HepG2 (cell line): ENCODE measurements around the gene PLXDC2. TPM values are rescaled to one million over a fixed set of nuclear protein-coding genes. Genes with fewer than 3 reads are reported as not detected.

ENCODE experiments used
- ATAC-seq: fragments of 200-7000 bp; cut with Tn5 transposase; 3 replicates; pipeline ENCODE4 v1.9.1; 2020; ENCODE audit warnings: mild to moderate bottlenecking, moderate library complexity
- BruUV-seq: library from RNA; stranded (reverse); fragments of 400-500 nt; replicated peaks from 2 replicates; lab custom pipeline; 2021; lab: Mats Ljungman, UMichigan
- CTCF ChIA-PET: fragments of 300-600 bp; formaldehyde crosslinking; extraction: SDS; loops from one replicate; lab custom pipeline; 2021; ENCODE audit warnings: low total read pairs, inconsistent platforms, low intra/inter-chr PET ratio; lab: Yijun Ruan, JAX
- POLR2A ChIA-PET: fragments of 350-600 bp; sonication (Branson Sonifier 250); formaldehyde crosslinking; loops from one replicate; lab custom pipeline; 2020; ENCODE audit warnings: antibody characterized with exemption, inconsistent platforms; lab: Yijun Ruan, JAX
- DNase-seq: peaks from one replicate; pipeline ENCODE4 v3.0.0-alpha.2; 2015; ENCODE audit warnings: low spot score
- FAIRE-seq: peaks from 3 replicates; lab custom pipeline; 2011; peaks lifted over from hg19 to GRCh38; lab: Jason Lieb, UNC
- H2AFZ ChIP-seq: one replicate; pipeline ENCODE4 v1.6.1; 2011; ENCODE audit warnings: low read length, inconsistent platforms
- H3K27ac ChIP-seq: fragments of 300-600 bp; 3 replicates; pipeline ENCODE4 v1.8.0; 2011; ENCODE audit warnings: mixed run types, mild to moderate bottlenecking, mixed read lengths, low read length, inconsistent platforms; ENCODE audit not compliant: insufficient read depth; ENCODE audit errors: extremely low read length
- H3K27me3 ChIP-seq, 2 experiments: fragments of 200-600 bp in 1 of 2; 2 replicates in 1 of 2; 3 replicates in 1 of 2; pipeline versions ENCODE4 v1.6.0 to v1.8.0; 2011; ENCODE audit warnings: low read length in 2 of 2, mild to moderate bottlenecking in 2 of 2, moderate library complexity in 2 of 2, inconsistent platforms in 1 of 2; ENCODE audit not compliant: insufficient read depth in 2 of 2, control insufficient read depth in 1 of 2
- H3K36me3 ChIP-seq, 2 experiments: fragments of 200-600 bp in 1 of 2; replicated peaks in 1 of 2; 2 replicates in 1 of 2; 3 replicates in 1 of 2; pipeline versions ENCODE4 v1.5.1 to v1.8.0; 2011; ENCODE audit warnings: low read length in 2 of 2, inconsistent platforms in 1 of 2; ENCODE audit not compliant: insufficient read depth in 2 of 2, control insufficient read depth in 1 of 2
- H3K4me1 ChIP-seq: 2 replicates; pipeline ENCODE4 v1.5.1; 2012; ENCODE audit warnings: low read length, inconsistent platforms; ENCODE audit not compliant: insufficient read depth
- H3K4me2 ChIP-seq: 2 replicates; pipeline ENCODE4 v1.6.0; 2011; ENCODE audit warnings: low read depth, low read length, inconsistent platforms
- H3K4me3 ChIP-seq, 3 experiments: fragments of 200-600 bp in 1 of 3; sonication (generic), shearing (Covaris generic) in 1 of 3; replicated peaks in 1 of 3; 2 replicates each; pipeline ENCODE4 v1.5.1; 2011 to 2016; ENCODE audit warnings: low read length in 3 of 3, inconsistent platforms in 2 of 3, low read depth in 2 of 3, mild to moderate bottlenecking in 2 of 3, control low read depth in 1 of 3, mixed read lengths in 1 of 3; ENCODE audit not compliant: insufficient read depth in 1 of 3
- H3K79me2 ChIP-seq: one replicate; pipeline ENCODE4 v1.6.1; 2011; ENCODE audit warnings: low read length, inconsistent platforms; ENCODE audit not compliant: insufficient read depth
- H3K9ac ChIP-seq: 2 replicates; pipeline ENCODE4 v1.6.0; 2011; ENCODE audit warnings: mild to moderate bottlenecking, low read depth, low read length, inconsistent platforms; ENCODE audit not compliant: insufficient read depth
- H3K9me3 ChIP-seq: 2 replicates; pipeline ENCODE4 v1.5.1; 2012; ENCODE audit warnings: mild to moderate bottlenecking, low read length
- H4K20me1 ChIP-seq: 2 replicates; pipeline ENCODE4 v1.6.0; 2011; ENCODE audit warnings: inconsistent platforms, mild to moderate bottlenecking, low read length, moderate library complexity; ENCODE audit not compliant: insufficient read depth
- RCOR2 ChIP-seq: IDR thresholded peaks from 2 replicates; pipeline ENCODE4 v1.6.1; 2016; ENCODE audit warnings: missing biosample characterization, missing genetic modification reagents
- WGBS: methylation state at CpG from one replicate; pipeline ENCODE4 v1.1.6; 2017; ENCODE audit warnings: low lambda C conversion rate; 5-methylcytosine and 5-hydroxymethylcytosine counted together
- in situ Hi-C: cut with HindIII; loops from 2 replicates; pipeline ENCODE4 v1.10.0; 2017; ENCODE audit warnings: low pct_unique_long_range_greater_than_20kb; ENCODE audit not compliant: extremely low pct_ligation_motif_present
- intact Hi-C: fragments of 100-400 bp; cut with micrococcal nuclease; formaldehyde crosslinking; loops from one replicate; pipeline ENCODE4 v1.10.0; 2022; ENCODE audit not compliant: unreplicated experiment
- polyA plus RNA-seq, 8 experiments: library from polyadenylated mRNA; depleted of rRNA in 3 of 8; stranded (reverse) in 7 of 8; unstranded in 1 of 8; fragments of >200 nt; fragmentation: Illumina TruSeq in 4 of 8; extraction: Trizol in 4 of 8; gene quantifications; 2 replicates each; pipeline versions ENCODE4 v1.2.1 to v1.2.3, GENCODE V29; 2011 to 2016; ENCODE audit warnings: low read depth in 4 of 8, missing spikeins in 1 of 8, mixed read lengths in 1 of 8; ENCODE audit not compliant: insufficient read depth in 1 of 8
- total RNA-seq, 5 experiments: library from RNA; depleted of rRNA; stranded (reverse); fragments of >200 nt; fragmentation: Illumina TruSeq; extraction: Trizol; gene quantifications; 2 replicates each; pipeline ENCODE4 v1.2.3, GENCODE V29; 2016; ENCODE audit warnings: low read depth in 1 of 5
- TF ChIP-seq, protein P1 (sequence below): IDR thresholded peaks from 2 replicates; pipeline ENCODE4 v1.6.1; 2016; ENCODE audit warnings: low read depth
- TF ChIP-seq, protein P2 (sequence below): sonication (generic); formaldehyde crosslinking; conservative IDR thresholded peaks from 2 replicates; pipeline ENCODE4 v1.8.0; 2022; ENCODE audit warnings: mild to moderate bottlenecking, moderate library complexity, missing genetic modification reagents
- TF ChIP-seq, protein P3 (sequence below), 2 experiments: sonication (generic) in 1 of 2; formaldehyde crosslinking in 1 of 2; IDR thresholded peaks; 2 replicates each; pipeline versions ENCODE4 v1.4.0 to v1.6.1; 2016 to 2020; ENCODE audit warnings: borderline replicate concordance in 1 of 2, low read depth in 1 of 2, mild to moderate bottlenecking in 1 of 2, missing genetic modification reagents in 1 of 2
- TF ChIP-seq, protein P4 (sequence below): sonication (generic); formaldehyde crosslinking; IDR thresholded peaks from 2 replicates; pipeline ENCODE4 v1.4.0; 2020; ENCODE audit warnings: missing genetic modification reagents, mild to moderate bottlenecking, borderline replicate concordance
- TF ChIP-seq, protein P5 (sequence below): IDR thresholded peaks from 2 replicates; pipeline ENCODE4 v1.4.0; 2020; ENCODE audit warnings: mild to moderate bottlenecking, missing genetic modification reagents

The PLXDC2 gene
- total and polyA plus RNA-seq, 2 of the 13 experiments (the other 11 are each of a cell fraction or from before 2014, with no cell fraction given) = 2.1 to 2.4 TPM

DNA sequence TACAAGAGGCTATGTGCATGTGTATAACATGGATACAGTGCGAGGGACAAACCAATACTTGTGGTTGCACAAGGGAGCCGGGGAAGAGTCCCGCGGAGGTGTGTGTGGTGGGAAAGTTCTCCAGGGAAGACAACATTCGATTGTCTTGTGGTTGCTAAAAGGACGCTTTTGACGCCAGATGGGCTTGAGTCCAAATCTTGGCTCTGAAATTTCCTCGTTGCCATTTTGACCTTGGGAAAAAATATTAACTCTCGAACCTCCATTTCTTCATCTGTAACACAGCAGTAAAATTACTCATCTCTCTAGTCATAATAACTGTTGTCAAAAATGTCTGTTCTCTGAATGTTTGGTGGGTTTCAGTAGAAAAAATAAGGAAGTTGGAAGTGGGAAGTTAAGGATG is 16.5 kb downstream of the PLXDC2 start:
- Histone ChIP-seq H4K20me1 (no peaks in the 10 kb centered on the region), H3K36me3 (no peaks in the 10 kb centered on the region), H3K79me2 (no peaks in the 10 kb centered on the region), H3K4me1 (no peaks in the 10 kb centered on the region), H3K4me2 (no peak overlapping the region), H2AFZ (no peak overlapping the region), H3K27me3 (no peaks in the 10 kb centered on the region), H3K9ac (no peak overlapping the region), H3K27ac (no peak overlapping the region), H3K4me3 (no peak overlapping the region), H3K9me3 (no peaks in the 10 kb centered on the region)
- ChIA-PET CTCF (no interaction called here), POLR2A (no interaction called here)
- WGBS = 50% methylated on average over 9 of the region's 9 CpGs
- ATAC-seq = no peak
- no peak for FAIRE-seq
- no peak for DNase-seq
- no TSS peak for BruUV-seq
- in situ Hi-C loops (no loop called here), intact Hi-C loops (no loop called here)
- TF ChIP-seq, protein P1, sequence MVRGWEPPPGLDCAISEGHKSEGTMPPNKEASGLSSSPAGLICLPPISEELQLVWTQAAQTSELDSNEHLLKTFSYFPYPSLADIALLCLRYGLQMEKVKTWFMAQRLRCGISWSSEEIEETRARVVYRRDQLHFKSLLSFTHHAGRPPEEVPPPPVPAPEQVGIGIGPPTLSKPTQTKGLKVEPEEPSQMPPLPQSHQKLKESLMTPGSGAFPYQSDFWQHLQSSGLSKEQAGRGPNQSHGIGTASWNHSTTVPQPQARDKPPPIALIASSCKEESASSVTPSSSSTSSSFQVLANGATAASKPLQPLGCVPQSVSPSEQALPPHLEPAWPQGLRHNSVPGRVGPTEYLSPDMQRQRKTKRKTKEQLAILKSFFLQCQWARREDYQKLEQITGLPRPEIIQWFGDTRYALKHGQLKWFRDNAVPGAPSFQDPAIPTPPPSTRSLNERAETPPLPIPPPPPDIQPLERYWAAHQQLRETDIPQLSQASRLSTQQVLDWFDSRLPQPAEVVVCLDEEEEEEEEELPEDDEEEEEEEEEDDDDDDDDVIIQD (CRISPR knock-in tag) = no peak
- TF ChIP-seq, protein P2, sequence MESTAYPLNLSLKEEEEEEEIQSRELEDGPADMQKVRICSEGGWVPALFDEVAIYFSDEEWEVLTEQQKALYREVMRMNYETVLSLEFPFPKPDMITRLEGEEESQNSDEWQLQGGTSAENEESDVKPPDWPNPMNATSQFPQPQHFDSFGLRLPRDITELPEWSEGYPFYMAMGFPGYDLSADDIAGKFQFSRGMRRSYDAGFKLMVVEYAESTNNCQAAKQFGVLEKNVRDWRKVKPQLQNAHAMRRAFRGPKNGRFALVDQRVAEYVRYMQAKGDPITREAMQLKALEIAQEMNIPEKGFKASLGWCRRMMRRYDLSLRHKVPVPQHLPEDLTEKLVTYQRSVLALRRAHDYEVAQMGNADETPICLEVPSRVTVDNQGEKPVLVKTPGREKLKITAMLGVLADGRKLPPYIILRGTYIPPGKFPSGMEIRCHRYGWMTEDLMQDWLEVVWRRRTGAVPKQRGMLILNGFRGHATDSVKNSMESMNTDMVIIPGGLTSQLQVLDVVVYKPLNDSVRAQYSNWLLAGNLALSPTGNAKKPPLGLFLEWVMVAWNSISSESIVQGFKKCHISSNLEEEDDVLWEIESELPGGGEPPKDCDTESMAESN (CRISPR knock-in tag) = no peak
- TF ChIP-seq, protein P3, sequence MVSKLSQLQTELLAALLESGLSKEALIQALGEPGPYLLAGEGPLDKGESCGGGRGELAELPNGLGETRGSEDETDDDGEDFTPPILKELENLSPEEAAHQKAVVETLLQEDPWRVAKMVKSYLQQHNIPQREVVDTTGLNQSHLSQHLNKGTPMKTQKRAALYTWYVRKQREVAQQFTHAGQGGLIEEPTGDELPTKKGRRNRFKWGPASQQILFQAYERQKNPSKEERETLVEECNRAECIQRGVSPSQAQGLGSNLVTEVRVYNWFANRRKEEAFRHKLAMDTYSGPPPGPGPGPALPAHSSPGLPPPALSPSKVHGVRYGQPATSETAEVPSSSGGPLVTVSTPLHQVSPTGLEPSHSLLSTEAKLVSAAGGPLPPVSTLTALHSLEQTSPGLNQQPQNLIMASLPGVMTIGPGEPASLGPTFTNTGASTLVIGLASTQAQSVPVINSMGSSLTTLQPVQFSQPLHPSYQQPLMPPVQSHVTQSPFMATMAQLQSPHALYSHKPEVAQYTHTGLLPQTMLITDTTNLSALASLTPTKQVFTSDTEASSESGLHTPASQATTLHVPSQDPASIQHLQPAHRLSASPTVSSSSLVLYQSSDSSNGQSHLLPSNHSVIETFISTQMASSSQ (IDR thresholded peaks at IDR 0.05; ENCODE audit: low read depth) = no peak
- TF ChIP-seq, protein P3 (CRISPR knock-in tag; IDR thresholded peaks at IDR 0.05; ENCODE audit: borderline replicate concordance) = no peak
- no peak for TF ChIP-seq RCOR2 (CRISPR knock-in tag)
- TF ChIP-seq, protein P4, sequence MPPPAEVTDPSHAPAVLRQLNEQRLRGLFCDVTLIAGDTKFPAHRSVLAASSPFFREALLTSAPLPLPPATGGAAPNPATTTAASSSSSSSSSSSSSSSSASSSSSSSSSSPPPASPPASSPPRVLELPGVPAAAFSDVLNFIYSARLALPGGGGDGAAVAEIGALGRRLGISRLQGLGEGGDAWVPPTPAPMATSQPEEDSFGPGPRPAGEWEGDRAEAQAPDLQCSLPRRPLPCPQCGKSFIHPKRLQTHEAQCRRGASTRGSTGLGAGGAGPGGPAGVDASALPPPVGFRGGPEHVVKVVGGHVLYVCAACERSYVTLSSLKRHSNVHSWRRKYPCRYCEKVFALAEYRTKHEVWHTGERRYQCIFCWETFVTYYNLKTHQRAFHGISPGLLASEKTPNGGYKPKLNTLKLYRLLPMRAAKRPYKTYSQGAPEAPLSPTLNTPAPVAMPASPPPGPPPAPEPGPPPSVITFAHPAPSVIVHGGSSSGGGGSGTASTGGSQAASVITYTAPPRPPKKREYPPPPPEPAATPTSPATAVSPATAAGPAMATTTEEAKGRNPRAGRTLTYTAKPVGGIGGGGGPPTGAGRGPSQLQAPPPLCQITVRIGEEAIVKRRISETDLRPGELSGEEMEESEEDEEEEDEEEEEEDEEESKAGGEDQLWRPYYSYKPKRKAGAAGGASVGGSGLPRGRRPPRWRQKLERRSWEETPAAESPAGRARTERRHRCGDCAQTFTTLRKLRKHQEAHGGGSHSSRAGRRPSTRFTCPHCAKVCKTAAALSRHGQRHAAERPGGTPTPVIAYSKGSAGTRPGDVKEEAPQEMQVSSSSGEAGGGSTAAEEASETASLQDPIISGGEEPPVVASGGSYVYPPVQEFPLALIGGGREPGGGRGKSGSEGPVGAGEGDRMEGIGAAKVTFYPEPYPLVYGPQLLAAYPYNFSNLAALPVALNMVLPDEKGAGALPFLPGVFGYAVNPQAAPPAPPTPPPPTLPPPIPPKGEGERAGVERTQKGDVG = no peak
- TF ChIP-seq, protein P5, sequence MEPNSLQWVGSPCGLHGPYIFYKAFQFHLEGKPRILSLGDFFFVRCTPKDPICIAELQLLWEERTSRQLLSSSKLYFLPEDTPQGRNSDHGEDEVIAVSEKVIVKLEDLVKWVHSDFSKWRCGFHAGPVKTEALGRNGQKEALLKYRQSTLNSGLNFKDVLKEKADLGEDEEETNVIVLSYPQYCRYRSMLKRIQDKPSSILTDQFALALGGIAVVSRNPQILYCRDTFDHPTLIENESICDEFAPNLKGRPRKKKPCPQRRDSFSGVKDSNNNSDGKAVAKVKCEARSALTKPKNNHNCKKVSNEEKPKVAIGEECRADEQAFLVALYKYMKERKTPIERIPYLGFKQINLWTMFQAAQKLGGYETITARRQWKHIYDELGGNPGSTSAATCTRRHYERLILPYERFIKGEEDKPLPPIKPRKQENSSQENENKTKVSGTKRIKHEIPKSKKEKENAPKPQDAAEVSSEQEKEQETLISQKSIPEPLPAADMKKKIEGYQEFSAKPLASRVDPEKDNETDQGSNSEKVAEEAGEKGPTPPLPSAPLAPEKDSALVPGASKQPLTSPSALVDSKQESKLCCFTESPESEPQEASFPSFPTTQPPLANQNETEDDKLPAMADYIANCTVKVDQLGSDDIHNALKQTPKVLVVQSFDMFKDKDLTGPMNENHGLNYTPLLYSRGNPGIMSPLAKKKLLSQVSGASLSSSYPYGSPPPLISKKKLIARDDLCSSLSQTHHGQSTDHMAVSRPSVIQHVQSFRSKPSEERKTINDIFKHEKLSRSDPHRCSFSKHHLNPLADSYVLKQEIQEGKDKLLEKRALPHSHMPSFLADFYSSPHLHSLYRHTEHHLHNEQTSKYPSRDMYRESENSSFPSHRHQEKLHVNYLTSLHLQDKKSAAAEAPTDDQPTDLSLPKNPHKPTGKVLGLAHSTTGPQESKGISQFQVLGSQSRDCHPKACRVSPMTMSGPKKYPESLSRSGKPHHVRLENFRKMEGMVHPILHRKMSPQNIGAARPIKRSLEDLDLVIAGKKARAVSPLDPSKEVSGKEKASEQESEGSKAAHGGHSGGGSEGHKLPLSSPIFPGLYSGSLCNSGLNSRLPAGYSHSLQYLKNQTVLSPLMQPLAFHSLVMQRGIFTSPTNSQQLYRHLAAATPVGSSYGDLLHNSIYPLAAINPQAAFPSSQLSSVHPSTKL (CRISPR knock-in tag) = no peak
